GM10266 (cell line): ENCODE measurements around the gene KIF4B.
"Not testable (repeated sequence)": the region's sequence is repeated elsewhere in the genome, so short reads cannot be mapped to it uniquely, and the experiment has no call there.

Experiments used
- DNase-seq: peaks from one replicate; pipeline ENCODE4 v3.0.0; 2012; ENCODE audit errors: extremely low spot score
- CTCF ChIP-seq: IDR thresholded peaks from 2 replicates; pipeline ENCODE4 v1.5.1; 2012; ENCODE audit warnings: mild to moderate bottlenecking, low read depth; ENCODE audit not compliant: control insufficient read depth, insufficient read depth; ENCODE audit errors: missing control alignments

The KIF4B gene

GRCh38 chr5:154993461-154993860, 20.1 kb upstream of the KIF4B start:
- DNase-seq, result no peak
- no peak for TF ChIP-seq CTCF

GRCh38 chr5:154995679-154996078, 17.9 kb upstream of the KIF4B start:
- no peak for TF ChIP-seq CTCF
- no peak for DNase-seq

- no peak for DNase-seq
- TF ChIP-seq CTCF, result no peak
Measured at GRCh38 chr5:154997746-154998145, 15.8 kb upstream of the KIF4B start.

GRCh38 chr5:154999865-155000264, 13.7 kb upstream of the KIF4B start:
- no peak for DNase-seq
- TF ChIP-seq CTCF, result no peak

GRCh38 chr5:155001523-155001922, 12.0 kb upstream of the KIF4B start:
- no peak for DNase-seq
- no peak for TF ChIP-seq CTCF

- DNase-seq, result not testable (repeated sequence)
Measured at GRCh38 chr5:155002722-155003121, 10.8 kb upstream of the KIF4B start.

GRCh38 chr5:155004138-155004744, 9.3 kb upstream of the KIF4B start:
- no peak for DNase-seq
- TF ChIP-seq CTCF, result peak; percentile 57

GRCh38 chr5:155006265-155006664, 7.3 kb upstream of the KIF4B start:
- not testable (repeated sequence) for DNase-seq
